HG03196 (cell line): Measurements from ENCODE around the gene HSFX3.
"Not testable (repeated sequence)": the region's sequence is repeated elsewhere in the genome, so short reads cannot be mapped to it uniquely, and the experiment has no call there.

Experiments
- ATAC-seq: cut with Tn5 transposase; IDR thresholded peaks from one replicate; pipeline ENCODE4 v1.9.1; 2021; ENCODE audit not compliant: unreplicated experiment

HSFX3 gene

GRCh38 chrX:149545545-149546543 lies 3.9 kb downstream of the HSFX3 start:
- not testable (repeated sequence) for ATAC-seq

GRCh38 chrX:149541521-149542047 lies 8.1 kb downstream of the HSFX3 start:
- no peak for ATAC-seq

- peak; percentile 63 for ATAC-seq
Observed at GRCh38 chrX:149540621-149541520, 8.9 kb downstream of the HSFX3 start, which contains the start of gene EOLA1. EOLA1 (plus strand) TSS chrX:149541012; CDS start chrX:149545631, 4,619 bp downstream.

- ATAC-seq = peak; percentile 23
Observed at GRCh38 chrX:149540131-149540620, 9.5 kb downstream of the HSFX3 start.

- peak; percentile 52 for ATAC-seq
Observed at GRCh38 chrX:149539283-149540130, 10.2 kb downstream of the HSFX3 start.

GRCh38 chrX:149537474-149537873 lies 12.2 kb downstream of the HSFX3 start:
- not testable (repeated sequence) for ATAC-seq

GRCh38 chrX:149534926-149535602 lies 14.7 kb downstream of the HSFX3 start:
- not testable (repeated sequence) for ATAC-seq

GRCh38 chrX:149533999-149534398 lies 15.7 kb downstream of the HSFX3 start:
- not testable (repeated sequence) for ATAC-seq

GRCh38 chrX:149532868-149533267 lies 16.9 kb downstream of the HSFX3 start:
- ATAC-seq = not testable (repeated sequence)

- no peak for ATAC-seq
Observed at GRCh38 chrX:149531599-149531998, 18.1 kb downstream of the HSFX3 start.

GRCh38 chrX:149528381-149528780 lies 21.3 kb downstream of the HSFX3 start:
- ATAC-seq = no peak

- ATAC-seq = no peak
Observed at GRCh38 chrX:149527705-149528104, 22.0 kb downstream of the HSFX3 start.

GRCh38 chrX:149526318-149527033 lies 23.2 kb downstream of the HSFX3 start:
- ATAC-seq = not testable (repeated sequence)

GRCh38 chrX:149525903-149526302 lies 23.8 kb downstream of the HSFX3 start:
- ATAC-seq = peak; percentile 44

GRCh38 chrX:149525389-149525788 lies 24.3 kb downstream of the HSFX3 start:
- ATAC-seq = peak; percentile 91

- no peak for ATAC-seq
Observed at GRCh38 chrX:149522916-149523315, 26.8 kb downstream of the HSFX3 start.

- no peak for ATAC-seq
Observed at GRCh38 chrX:149521438-149521837, 28.3 kb downstream of the HSFX3 start.

- ATAC-seq = not testable (repeated sequence)
Observed at GRCh38 chrX:149520636-149521277, 29.0 kb downstream of the HSFX3 start.
